Pancreas (tissue), 10 donors: ENCODE measurements around the gene SAMD4B. TPM values are rescaled to one million over a fixed set of nuclear protein-coding genes. Genes with fewer than 3 reads are reported as not detected.

Experiments
- ATAC-seq, 4 donors: fragments of 200-7000 bp; cut with Tn5 transposase; one replicate each; pipeline versions ENCODE4 v1.8.0 to v1.9.1; 2020; ENCODE audit warnings: mild to moderate bottlenecking in 4 of 4, moderate library complexity in 4 of 4
- DNase-seq, 6 donors: peaks; one replicate each; pipeline ENCODE4 v3.0.0-alpha.2; 2020
- FAIRE-seq: peaks from 2 replicates; lab custom pipeline; 2012; peaks lifted over from hg19 to GRCh38; lab: Jason Lieb, UNC
- H3K27ac ChIP-seq, 4 donors: fragments of 200-600 bp; sonication (generic); 1 replicate in 3 of 4; 2 replicates in 1 of 4; pipeline versions ENCODE4 v1.5.0 to v1.8.0; 2020
- H3K27me3 ChIP-seq, 4 donors: fragments of 200-600 bp; one replicate each; pipeline ENCODE4 v1.8.0; 2021
- H3K36me3 ChIP-seq, 3 donors: fragments of 200-600 bp; sonication (generic) in 1 of 3; one replicate each; pipeline versions ENCODE4 v1.5.0 to v1.8.0; 2020 to 2021
- H3K4me1 ChIP-seq, 3 donors: fragments of 200-600 bp; one replicate each; pipeline ENCODE4 v1.8.0; 2021
- H3K4me3 ChIP-seq, 4 donors: fragments of 200-600 bp; sonication (generic) in 2 of 4; one replicate each; pipeline versions ENCODE4 v1.5.0 to v1.8.0; 2020 to 2021
- H3K9me3 ChIP-seq, 4 donors: fragments of 200-600 bp; one replicate each; pipeline ENCODE4 v1.8.0; 2021
- CTCF ChIP-seq, 4 donors: fragments of 200-600 bp; sonication (generic) in 3 of 4; IDR thresholded peaks; one replicate each; pipeline versions ENCODE4 v1.5.0 to v1.8.0; 2021; ENCODE audit warnings: antibody characterized with exemption in 4 of 4
- WGBS, 2 donors: extraction: QIAGEN DNeasy Blood & Tissue Kit; methylation state at CpG; one replicate each; pipeline ENCODE4 v1.1.7; 2013; 5-methylcytosine and 5-hydroxymethylcytosine counted together
- intact Hi-C, 3 donors: fragments of 100-400 bp; cut with DNase I; formaldehyde crosslinking; loops; one replicate each; pipeline versions ENCODE4 v1.11.1 to v1.14.2; 2022
- polyA plus RNA-seq, 2 donors: library from polyadenylated mRNA; stranded (reverse); fragments of 200-250 nt; gene quantifications; one replicate each; pipeline ENCODE4 v1.2.3, GENCODE V29; 2013
- total RNA-seq, 6 donors: library from RNA; stranded (reverse); fragmentation: NEBNext Ultra II Directional in 4 of 6; extraction: Animal tissue kit (Norgen Biotek cat#: 25700) in 4 of 6; gene quantifications; one replicate each; pipeline versions ENCODE4 v1.2.1 to v1.2.4, GENCODE V29; 2021 to 2023
- donor health status: healthy with polysubstance abuse.
- donor health status: DM: no; HTN: no; CAD: no; lungs with moderate emphysema.
- donor health status: DM: no; HTN: no; CAD: no.
- donor health status: control.
- donor health status: control.
- donor health status: Bipolar disorder and iron deficiency.
- donor health status: DM: yes; HTN: yes; CAD: no.
- donor health status: DM: no; HTN: no; CAD: no.
- donor health status: DM: no; HTN: no; CAD: no.
- donor health status: DM: yes; HTN: yes; CAD: no.

The SAMD4B gene
- total and polyA plus RNA-seq, 8 donors, result 24.1 to 106 (median 33.6) TPM

GRCh38 chr19:39399668-39400050 lies 57.4 kb downstream of the SAMD4B start:
- no peaks in the 10 kb centered on the region for H3K27me3 ChIP-seq
- no peak overlapping the region for H3K4me3 ChIP-seq
- ATAC-seq (no peak), FAIRE-seq (no peak), DNase-seq (no peak)
- H3K9me3 ChIP-seq, result no peaks in the 10 kb centered on the region
- no peaks in the 10 kb centered on the region for H3K36me3 ChIP-seq
- H3K27ac ChIP-seq, result no peak overlapping the region
- intact Hi-C loops, result loop anchor here in 1 of 3 donors (10.0 kb wide), 1 partner anchor 135 kb away; the partner anchor contains the start of gene EID2B
- 94 to 97% methylated on average over 4 of the region's 4 CpGs for WGBS, 2 donors
- TF ChIP-seq CTCF (IDR thresholded peaks at IDR 0.05), result no peak
- peaks cover 6 to 29% (median 15%) of the 10 kb centered on the region in 3 donors for H3K4me1 ChIP-seq

GRCh38 chr19:39400061-39400460 lies 57.8 kb downstream of the SAMD4B start:
- intact Hi-C loops, result no loop called here
- H3K9me3 ChIP-seq, result no peaks in the 10 kb centered on the region
- no peak for TF ChIP-seq CTCF (IDR thresholded peaks at IDR 0.05)
- H3K27ac ChIP-seq, result no peak overlapping the region
- no peak overlapping the region for H3K4me3 ChIP-seq
- DNase-seq, result no peak
- FAIRE-seq, result no peak
- no peaks in the 10 kb centered on the region for H3K36me3 ChIP-seq
- ATAC-seq, result no peak
- 40 to 59% methylated on average over 4 of the region's 4 CpGs for WGBS, 2 donors
- H3K4me1 ChIP-seq, result peaks cover 6 to 29% (median 15%) of the 10 kb centered on the region in 3 donors
- no peaks in the 10 kb centered on the region for H3K27me3 ChIP-seq

- Histone ChIP-seq H3K27me3 (no peaks in the 10 kb centered on the region), H3K4me3 (no peak overlapping the region), H3K9me3 (no peaks in the 10 kb centered on the region), H3K27ac (peak overlapping the region in 3 of 4 donors; percentile 89 to 95 (median 92)), H3K4me1 (peaks cover 6 to 29% (median 15%) of the 10 kb centered on the region in 3 donors), H3K36me3 (no peaks in the 10 kb centered on the region)
- DNase-seq (no peak), ATAC-seq (no peak), FAIRE-seq (no peak)
- 58 to 64% methylated on average over 4 of the region's 4 CpGs for WGBS, 2 donors
- TF ChIP-seq CTCF (IDR thresholded peaks at IDR 0.05), result no peak
- intact Hi-C loops, result no loop called here
These were observed 58.9 kb downstream of the SAMD4B start for GRCh38 chr19:39401070-39401548.

GRCh38 chr19:39401549-39402345 lies 59.5 kb downstream of the SAMD4B start:
- no peak for TF ChIP-seq CTCF (IDR thresholded peaks at IDR 0.05)
- 53 to 54% methylated on average over 25 of the region's 25 CpGs for WGBS, 2 donors
- Histone ChIP-seq H3K4me3 (peak overlapping the region in 1 of 4 donors; percentile 40), H3K27me3 (no peaks in the 10 kb centered on the region), H3K9me3 (no peaks in the 10 kb centered on the region), H3K36me3 (no peaks in the 10 kb centered on the region), H3K4me1 (peaks cover 6 to 29% (median 15%) of the 10 kb centered on the region in 3 donors), H3K27ac (peak overlapping the region; percentile 89 to 95 (median 92))
- intact Hi-C loops, result no loop called here
- DNase-seq (peak in 3 of 6 donors; percentile 60 to 72 (median 69)), ATAC-seq (peak in 1 of 4 donors; percentile 1), FAIRE-seq (no peak)
